Measurements from ENCODE around the gene POU3F2.

POU3F2 gene

DNA sequence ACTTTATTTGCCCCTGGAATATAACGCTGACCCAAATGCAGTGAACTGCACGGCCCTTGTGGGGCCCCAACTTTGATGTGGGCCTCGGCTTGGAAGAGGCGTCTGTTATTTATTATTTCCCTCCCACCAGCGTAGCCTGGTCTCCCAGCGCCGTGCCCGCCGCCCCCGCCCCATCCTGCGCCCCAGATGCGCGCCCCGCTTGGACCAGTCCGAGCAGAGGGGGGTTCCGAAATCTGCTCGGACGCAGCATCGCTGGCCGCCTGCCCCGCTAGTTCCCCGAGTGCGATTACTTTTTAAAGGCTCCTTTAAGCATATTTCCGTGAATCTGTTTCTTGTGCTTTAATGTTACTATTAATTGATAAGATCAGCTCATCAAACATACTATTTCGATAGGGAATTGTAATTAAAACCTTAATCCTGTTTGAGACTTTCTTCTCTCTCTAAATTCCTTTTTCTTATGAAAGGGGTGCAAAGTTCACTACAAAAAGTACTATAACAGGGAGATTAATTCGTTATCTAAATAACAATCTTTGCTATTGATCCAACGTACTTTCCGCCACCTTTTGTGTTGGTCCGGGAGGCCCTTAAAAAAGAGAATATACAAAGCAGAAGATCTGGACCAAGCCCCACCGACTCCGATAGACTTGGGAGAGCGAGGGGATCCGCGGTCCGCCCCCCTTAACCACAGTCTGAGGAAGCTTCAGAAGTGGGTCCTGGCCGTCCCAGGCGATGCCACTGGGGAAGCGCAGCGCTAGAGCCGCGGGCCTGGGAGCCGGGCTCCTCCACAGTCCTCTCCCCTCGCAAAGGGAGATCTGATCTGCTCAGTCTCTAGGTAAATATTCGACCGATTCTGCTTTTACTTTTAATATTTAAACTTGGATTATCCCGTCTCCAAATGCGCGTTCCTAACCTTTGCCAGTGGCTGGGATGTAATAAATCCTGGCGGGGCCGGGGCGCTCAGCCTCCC is 10.2 kb downstream of the POU3F2 start:
- DNase-seq, result no peak

DNA sequence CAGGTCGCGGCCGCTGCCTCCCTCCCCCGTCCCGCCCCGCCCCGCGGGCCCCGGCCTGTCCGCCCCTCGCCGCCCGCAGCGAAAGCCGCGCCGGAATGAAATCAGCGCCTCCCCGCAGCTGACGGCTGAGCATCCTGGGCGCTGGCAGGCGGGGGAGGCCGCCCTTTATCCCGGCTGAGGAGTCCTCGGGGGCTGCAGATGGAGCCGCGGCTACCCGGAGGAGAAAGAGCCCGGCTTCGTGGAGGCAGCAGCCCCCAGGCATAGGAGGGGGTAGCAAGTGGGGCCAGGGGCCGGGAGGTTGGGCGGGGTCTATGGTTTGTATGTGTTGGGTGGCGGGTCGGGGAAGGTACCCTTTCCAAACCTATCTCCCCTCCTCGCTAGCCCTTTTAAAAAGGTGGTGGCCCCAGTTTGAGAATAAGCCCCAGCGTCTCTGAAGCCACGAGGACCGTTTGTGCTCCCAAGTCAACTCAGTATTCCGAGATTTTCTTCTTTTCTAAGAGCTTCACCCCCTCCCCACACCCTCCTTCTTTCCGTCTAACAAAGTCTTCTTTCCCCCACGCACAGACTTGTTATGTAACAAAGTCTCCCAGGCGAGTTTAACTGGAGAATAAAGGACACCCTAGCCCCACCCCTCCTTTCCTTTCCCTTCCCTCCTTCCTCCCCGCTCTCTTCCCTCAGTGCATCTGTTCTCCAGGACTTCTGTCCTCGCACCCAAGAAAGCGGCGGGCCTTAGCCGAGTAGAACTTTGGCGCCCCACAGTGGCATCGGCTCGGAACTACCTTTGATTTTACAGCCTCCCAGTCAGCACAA is 11.0 kb downstream of the POU3F2 start:
- peak; percentile 72 to 73 for DNase-seq

DNA sequence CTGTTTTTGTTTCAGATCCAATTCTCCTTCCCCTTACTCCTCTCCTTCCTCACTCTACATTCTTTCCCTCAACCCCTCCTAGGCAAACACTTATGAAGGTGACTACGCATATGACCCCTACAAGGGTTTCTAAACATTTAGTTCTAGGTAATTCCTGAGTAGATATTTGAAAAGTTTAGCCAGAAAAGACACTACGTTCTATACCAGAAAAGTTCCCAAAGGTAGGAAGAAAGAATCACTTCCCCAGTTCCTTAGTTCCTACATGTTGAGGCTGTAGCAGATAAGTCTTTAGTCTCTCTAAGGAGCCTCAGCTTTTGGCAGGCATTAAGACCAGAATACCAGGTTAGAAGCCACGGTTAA is 11.6 kb downstream of the POU3F2 start:
- no peak for DNase-seq

DNA sequence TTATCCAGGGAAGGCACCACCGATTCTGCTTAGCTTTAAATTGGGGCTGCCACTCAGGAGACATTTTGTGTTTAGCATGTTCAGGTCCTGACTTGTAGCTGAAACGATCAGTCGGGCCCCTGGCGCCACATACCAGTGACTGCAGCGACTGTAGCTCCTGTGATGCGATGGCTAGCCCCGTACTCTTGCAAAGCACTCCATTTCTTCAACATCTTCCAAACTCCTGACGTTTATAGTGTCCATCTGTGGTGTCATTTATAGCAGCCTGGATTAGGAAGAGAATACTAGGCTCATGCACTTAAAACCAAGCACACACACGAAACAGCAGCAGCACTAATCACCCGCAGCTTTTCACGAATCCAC is 13.0 kb downstream of the POU3F2 start:
- DNase-seq, result no peak

DNA sequence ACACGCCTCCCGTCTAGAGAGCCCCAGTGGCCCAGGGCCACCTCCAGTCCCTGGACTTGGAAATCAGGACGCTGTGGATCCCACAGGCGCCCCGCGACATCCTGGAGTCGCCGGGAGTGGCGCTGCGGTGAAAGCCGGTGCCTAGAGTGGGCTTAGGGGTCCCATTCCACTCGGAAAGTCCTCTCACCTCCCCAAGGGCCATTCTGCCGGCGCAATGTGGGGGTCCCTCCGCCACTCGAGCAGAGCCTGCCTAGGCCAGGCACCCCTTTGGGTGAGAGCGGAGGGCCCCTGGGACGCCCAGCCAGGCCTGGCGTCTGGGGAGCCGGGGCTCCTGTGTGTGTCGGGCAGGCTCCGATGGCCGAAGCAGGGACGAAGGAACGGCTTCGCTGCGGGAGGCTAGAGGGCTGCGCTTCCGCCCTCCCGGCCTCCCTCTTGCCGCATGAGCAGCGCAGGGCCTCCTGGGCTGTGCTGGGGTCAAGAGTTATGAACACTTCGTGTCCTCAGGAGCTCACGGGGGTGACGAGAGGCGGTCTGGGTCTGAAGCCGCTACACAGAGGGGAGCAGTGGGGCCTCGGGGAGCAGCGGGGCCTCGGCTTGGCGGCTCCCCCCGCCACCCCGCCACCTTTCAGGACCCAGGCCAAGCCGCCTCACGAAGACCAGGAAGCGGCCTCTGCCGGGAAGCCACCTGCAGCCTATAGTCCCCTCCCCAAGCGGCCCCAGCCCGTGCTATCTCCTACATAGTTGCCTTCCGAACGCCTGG is 13.6 kb downstream of the POU3F2 start:
- DNase-seq, result no peak

DNA sequence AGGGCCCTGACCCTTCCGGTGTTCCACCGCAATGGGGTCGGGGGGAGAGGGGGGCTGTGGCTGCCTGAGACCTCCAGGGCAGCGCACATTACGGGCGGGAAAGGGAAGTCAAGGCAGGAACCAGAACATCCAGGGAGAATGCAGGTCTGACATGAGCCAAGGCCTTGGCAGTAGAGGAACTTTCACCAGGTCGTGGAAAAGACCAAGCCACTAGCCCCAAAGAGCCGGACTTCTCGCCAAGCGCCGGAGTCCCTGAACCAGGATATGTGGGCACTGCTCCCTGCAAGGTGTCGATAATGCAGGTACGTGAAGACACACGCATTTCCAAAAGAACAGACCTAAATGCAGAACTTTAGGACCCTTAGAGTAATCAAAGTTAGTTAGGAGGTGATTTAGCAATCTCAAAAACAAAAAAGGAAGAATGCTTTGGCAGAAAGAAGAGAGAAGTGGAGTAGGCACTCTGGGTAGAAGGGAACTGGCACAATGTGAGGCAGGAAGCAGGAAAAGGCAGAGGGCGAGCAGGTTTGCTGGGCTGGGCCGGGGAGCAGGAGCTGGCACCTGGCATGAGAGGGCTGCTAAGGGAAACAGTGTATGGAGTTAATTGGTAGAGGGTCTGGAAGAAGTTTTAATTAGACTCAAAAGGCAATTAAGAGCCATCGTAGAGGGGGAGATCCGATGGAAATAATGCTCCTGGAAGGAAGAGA is 14.3 kb downstream of the POU3F2 start:
- DNase-seq, result no peak

DNA sequence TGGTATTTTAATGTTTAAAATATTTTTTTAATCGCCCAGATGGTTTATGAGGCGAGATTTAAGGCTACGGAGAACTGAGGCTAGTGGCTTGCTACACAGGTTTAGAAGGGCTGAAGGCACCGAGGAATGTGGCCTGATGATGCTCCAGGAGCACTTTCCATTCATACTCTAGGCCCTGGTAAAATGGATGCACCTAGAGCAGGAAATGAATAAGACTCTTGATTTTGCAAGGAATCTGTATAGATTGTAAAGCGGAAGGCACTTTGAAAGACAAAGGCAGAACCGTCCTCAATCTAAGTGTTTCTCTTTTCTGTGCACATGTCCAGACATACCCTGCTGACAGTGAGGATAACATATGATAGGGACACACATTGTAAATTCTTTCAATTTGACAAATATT is 30.1 kb downstream of the POU3F2 start:
- no peak for DNase-seq

DNA sequence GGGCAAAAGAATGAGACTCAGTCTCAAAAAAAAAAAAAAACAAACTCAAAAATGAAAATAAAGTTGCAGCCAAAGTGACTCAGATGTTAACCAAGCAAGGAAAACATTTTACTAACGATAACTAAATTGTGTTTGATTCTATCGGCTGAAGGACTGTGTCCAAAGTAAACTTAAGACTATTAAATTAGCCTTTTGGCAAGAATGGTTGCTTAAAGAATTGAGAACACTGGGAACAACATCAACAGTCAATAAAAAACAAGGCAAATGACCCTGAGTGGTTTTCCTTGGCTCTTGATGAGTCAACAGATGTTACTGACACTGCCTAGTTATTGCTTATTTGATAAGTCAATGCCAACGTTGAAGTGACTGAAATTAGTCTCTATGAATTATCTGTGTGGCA is 36.7 kb downstream of the POU3F2 start:
- DNase-seq, result no peak

DNA sequence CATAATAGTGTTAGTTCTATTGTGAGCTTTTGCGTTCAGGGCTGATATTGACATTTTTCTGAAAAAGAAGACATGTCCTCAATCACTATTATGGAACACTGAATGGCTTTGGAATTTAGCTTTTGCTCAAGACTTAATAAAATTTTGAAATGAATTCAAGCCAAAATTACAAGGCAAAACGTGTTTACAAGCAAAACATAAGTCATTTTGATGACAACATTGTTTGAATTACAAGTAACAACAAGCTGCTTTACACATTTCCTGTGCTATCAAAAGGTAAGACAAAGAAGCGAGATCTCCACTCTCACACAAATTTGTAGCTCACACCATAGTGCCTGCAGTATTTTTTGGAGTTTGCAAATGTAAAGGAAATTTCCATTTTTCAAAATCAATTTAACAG is 37.4 kb downstream of the POU3F2 start:
- no peak for DNase-seq

DNA sequence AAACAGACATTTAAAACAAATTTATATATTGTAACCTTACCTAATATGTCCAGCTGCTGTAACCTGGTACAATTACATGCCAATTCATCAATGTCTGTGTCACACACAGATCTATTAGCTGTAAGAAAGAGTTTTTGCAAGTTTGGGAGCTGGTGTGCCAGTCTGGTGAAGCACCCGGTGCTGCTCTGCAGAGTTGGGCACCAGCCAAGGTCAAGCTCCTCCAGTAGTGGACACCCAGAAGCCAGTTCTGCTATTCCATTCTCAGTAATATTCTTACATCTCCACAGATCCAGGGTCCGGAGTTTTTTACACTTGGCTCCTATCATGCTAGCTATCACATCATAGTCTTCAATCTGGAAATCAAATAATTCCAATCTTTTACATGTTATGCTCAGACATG is 41.0 kb downstream of the POU3F2 start:
- no peak for DNase-seq

DNA sequence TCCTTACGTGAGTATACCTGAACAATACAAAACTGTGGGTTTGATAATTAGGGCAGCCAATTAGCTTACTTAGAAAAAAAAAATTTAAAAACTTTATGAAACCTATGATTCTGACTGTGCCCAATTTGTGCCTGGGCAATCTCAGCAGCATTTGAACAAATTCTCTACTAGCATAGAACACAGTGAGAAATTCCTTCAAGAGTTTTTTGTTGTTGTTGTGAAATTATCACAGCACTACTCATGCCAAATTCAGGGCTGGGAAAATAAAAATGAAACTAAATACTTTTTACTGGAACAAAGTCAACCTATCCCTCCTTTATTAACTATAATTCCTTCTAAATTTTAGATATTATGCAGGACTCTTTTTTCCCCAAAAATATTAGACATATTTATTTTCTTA is 42.9 kb downstream of the POU3F2 start:
- no peak for DNase-seq

DNA sequence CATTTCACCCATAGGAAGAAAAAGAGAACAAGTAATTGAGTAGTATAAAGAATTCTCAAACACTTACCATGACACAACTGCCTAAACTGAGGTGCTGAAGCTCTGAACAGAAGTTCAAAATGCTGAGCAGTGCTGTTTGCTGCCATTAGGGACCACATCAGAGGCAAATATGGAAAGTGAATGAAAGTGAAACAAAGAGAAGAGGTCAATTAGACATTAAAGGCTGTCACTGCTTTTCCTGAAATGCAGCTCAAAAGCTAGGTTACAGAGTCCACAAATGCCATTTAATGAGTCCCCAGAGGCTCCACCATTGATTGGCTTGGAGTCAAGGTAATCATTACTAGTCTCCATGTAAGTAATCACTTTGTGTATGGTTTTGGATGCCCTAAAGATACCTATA is 46.1 kb downstream of the POU3F2 start:
- DNase-seq, result no peak

DNA sequence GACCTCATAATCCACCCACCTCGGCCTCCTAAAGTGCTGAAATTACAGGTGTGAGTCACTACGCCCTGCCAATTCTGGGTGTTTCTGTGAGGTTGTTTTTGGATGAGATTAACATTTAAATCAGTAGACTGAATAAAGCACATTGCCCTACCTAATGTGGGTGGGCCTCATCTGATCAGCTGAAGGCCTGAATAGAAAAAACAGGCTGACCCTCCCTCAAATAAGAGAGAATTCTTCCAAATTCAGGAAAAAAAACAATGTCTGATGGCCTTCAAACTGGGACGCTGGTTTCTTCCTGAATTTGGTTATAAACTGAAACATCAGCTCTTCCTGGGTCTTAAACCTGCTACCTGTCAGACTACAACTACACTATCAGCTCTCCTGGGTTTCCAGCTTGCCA is 51.0 kb downstream of the POU3F2 start:
- DNase-seq, result no peak

DNA sequence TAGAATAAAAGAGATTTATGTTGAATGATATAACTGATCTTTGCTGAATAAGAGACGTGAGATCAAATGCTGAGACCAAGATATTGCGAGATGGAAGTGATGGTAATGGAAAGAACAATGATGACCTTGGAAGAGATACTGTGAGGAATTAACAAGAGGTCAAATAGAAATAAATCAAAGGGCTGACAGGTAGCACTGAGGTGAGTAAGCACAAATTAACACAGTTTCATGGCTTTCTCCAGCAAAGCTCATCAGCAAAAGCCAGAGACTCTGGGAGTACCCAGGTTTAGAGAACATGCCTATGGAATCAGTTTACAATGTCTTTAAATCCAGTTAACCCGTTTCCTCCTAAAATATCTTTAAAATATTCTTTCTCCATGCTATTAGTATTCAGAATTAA is 53.3 kb downstream of the POU3F2 start:
- DNase-seq, result no peak

Data from stimulated activated CD4-positive, alpha-beta T cell treated with anti-CD3 and anti-CD28 coated beads, Interleukin-2, amount 100 ng/mL, for 48 hours (primary cell).